Activated CD8-positive, alpha-beta memory T cell treated with anti-CD3 and anti-CD28 coated beads, Interleukin-2, amount 50 U/mL, for 1 hour (primary cell): ENCODE data around the gene CFAP46.
"Not testable (repeated sequence)": the region's sequence is repeated elsewhere in the genome, so short reads cannot be mapped to it uniquely, and the experiment has no call there.

Source experiments
- DNase-seq: peaks from one replicate; pipeline ENCODE4 v3.0.0-alpha.2; 2020; ENCODE audit errors: extremely low read depth

CFAP46 gene

DNA sequence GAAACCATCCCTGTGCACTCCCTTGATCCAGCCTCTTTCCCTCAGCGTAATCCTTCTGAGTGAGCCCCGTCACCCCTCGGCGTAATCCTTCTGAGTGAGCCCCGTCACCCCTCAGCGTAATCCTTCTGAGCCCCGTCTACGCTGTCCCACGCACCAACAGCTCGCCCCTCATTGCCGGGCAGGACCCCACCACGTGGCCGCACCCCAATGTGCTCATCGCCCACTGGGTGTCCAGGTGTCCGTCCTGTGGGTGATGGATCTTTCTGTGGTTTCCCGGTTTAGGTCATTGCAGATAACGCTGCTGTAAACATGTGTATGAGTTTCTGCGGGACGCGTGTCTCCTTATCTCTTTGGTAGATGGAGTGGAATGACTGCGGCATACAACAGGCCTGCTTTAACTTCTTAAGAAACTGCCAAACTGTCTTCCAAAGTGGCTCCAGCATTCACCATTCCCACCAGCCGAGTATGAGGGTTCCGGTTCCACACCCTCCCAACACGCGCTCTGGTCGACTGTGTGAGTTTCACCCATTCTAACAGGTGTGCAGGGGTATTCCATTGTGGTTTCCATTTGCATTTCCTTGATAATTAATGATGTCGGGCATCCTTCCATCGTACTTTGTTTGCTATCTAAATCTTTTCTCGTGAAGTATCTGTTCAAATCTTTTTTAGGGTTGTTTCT is 114.4 kb downstream of the CFAP46 start:
- DNase-seq = no peak

DNA sequence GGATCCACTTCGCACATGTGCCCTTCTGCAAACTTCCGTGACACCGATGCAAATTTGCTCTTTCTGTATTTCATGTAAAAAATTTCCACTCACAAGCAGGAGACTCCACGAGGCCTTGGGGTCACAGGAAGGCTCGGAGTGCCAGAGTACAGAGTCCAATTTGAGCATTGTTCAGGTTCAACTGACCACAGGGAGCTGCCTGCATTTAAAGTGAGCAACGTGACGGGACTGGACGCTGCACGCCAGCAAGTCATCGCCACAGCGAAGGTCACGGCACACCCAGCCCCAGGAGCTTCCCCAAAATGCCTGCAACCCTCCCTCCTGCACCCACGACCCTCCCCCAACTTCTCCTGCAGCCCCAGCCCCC is 115.0 kb downstream of the CFAP46 start:
- no peak for DNase-seq

DNA sequence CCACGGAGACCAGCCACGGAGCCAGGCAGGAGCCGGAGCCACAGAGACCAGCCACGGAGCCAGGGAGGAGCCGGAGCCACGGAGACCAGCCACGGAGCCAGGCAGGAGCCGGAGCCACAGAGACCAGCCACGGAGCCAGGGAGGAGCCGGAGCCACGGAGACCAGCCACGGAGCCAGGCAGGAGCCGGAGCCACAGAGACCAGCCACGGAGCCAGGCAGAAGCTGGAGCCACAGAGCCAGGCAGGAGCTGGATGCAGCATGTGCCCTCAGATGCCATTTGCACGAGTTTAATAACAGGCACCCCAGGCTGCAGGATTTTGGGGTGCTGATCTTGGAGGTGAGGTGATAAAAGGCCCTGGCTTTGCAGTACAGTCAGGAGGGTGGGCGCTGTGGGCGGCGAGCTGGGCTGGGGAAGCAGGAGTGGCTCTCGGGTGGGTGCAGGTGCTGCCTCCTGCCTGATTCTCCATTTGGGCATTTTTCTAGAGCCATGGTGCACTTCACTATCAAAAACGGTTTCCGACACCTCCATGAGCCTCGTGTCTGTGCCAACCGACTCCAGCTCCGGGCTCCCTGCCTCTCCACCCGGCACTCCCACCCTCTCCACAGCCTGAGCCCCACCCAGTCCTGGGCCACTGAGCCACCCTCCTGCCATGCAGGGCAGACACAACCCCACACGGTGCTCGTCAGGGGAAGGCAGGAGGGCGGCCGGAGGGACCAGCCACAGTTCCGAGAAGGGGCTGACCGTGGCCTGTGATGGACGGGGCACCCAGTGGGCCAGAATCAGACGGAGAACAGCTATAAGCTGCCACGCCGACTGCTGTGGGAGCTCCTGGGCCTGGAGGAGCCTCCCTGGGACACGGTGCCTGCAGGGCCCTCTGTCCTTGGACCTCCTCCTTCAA is 115.6 kb downstream of the CFAP46 start:
- DNase-seq = no peak

DNA sequence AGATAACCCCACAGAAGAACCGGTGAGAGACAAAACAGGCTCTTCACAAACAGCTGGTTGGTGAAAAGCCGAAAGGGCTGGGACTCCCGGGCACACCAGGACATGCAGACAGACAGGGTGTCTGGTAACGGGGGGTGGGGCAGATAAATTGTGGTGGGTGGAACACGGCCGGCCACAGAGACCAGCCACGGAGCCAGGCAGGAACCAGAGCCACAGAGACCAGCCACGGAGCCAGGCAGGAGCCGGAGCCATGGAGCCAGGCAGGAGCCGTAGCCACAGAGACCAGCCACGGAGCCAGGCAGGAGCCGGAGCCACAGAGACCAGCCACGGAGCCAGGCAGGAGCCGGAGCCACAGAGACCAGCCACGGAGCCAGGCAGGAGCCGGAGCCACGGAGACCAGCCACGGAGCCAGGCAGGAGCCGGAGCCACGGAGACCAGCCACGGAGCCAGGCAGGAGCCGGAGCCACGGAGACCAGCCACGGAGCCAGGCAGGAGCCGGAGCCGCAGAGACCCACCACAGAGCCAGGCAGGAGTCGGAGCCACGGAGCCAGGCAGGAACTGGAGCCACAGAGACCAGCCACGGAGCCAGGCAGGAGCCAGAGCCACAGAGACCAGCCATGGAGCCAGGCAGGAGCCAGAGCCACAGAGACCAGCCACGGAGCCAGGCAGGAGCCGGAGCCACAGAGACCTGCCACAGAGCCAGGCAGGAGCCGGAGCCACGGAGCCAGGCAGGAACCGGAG is 116.4 kb downstream of the CFAP46 start:
- DNase-seq = not testable (repeated sequence)

DNA sequence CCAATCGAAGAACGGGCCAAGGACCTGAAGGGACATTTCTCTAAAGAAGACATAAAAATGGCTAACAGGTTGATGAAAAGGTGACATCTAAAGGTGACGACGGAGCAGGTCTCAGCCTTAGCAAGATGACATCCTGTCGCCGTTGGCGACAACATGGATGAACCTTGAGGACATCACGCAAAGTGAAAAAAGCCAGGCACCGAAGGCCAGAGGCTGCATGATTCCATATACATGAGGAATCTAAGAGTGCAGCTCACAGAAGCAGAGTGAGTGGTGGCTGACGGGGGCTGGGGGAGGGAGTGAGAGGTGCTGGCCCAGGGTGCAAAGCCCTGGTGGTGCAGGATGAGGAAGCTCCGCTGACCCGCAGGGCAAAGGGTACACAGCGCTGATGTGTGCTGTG is 122.3 kb downstream of the CFAP46 start:
- no peak for DNase-seq

DNA sequence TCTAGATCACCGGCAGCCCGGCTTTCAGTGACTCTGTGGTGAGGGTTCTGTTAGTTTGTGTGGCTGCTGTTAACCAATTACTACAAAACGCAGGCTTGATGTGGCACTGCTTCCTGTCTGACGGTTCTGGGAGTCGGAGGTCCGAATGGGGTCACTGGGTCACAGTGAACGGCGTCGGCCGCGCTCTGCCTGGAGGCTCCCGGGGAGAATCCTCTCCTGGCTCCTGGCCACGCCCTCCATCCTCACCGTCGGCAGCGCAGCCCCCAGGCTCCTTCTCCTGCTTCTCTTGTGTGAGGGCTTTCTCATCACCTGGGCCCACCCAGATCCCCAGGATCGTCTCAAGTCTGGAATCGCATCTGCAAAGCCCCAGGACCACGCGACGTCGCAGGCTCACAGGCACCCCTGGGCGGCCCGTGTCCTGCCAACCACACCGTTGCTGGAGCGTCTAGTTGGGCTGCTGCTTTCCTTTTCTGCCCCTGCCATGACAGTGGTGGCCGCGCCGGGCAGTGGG is 124.6 kb downstream of the CFAP46 start:
- no peak for DNase-seq

DNA sequence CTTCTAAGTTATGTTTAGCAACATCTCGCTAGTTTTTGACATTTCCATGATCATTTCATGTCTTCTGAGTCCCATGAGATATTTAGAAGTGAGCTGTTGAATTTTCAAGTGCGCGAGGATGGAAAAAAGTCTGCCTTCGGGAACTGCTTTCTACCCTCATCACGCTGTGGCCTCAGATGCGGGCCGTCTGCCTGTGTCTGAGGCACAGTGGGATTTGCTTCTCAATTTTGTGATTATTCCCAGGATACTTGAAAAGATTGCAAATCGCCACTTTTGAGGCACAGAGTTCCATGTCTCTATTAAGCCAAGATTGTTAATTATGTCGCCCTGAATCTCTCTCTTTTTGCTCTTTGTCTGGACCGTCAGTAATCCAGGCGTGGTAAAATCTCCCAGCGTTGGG is 125.7 kb downstream of the CFAP46 start:
- DNase-seq = no peak

DNA sequence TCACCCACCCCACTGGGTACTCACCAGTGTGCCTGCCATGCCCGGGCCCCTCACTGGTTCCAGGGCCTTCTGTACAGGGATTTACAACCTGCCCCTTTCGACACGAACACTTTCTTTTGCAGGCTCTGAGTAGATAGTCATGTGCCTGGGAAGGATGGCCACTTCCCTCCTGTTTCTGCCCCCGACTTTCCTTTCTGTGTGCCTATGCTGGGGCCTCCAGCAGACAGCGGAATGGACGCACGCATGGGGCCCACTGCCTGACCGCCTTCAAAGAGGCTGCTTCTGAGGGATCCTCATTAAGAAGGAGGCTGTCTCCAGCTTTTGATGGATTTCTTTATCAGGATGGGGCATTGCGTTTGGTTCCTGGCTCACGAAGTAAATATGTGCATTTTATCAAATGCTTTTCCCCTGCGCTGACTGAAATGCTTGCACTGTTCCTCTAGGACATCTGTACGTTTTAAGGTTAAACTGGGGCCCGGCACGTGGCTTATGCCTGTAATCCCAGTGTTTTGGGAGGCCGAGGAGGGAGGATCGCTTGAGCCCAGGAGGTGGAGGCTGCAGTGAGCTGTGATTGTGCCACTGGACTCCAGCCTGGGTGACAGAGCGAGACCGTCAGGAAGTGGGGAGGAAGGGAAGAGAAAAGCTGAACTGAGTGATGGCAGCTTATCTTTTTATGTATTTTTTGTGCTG is 127.1 kb downstream of the CFAP46 start:
- no peak for DNase-seq

DNA sequence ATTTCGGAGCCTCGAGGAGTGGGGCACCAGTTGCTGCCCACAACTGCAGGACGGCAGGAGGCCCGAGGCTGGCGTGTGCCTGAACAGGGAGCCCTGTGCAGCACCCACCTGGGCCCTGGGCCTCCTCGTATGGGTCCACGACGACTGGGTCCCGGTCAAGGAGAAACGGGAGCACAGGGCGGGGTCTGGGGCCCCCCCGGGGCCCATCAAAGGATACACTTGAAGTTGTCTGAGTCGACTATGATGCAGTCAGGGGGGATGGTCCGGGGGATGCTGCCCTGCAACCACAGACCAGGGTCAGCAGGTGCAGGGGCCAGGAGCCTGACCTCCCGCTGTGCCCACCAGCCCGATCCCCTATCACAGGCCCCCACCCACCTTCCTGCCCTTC is 127.9 kb downstream of the CFAP46 start:
- DNase-seq = no peak

DNA sequence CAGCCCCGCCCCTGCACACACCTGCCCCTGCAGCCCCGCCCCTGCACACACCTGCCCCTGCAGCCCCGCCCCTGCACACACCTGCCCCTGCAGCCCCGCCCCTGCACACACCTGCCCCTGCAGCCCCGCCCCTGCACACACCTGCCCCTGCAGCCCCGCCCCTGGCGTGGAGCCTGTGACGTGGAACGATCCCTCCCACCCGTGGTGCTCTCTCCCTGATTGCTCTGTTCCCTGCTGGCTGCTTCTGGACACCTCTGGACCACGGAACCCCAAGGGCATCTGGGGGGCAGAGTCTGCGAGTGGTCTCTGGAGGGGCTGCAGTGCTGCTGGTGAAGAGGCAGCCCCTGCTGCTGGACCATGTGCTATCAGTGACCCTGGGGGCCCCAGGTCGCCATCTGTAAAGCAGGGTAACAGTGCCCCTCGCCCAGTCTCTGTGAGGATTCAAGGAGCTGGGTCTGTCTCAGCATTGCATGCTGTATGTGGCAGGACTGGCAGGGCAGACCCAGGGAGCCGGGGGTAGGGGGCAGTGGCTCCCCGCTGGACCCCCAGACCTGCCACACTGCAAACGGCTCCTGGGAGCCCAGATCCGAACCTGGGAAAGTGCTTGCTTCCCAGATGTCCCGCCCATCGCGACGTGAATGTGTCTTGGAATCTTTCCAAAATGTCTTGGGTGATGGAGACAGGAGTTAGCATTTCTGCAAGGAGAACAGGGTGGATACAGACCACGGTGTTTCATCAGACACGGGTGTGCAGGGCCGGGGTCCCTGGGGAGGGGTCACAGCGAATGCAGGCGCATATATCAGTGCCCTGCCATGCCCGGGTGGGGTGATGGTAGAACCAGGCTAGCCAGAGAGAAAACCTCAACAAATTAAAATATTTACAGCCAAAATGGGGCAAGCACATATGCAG is 128.6 kb downstream of the CFAP46 start:
- DNase-seq = no peak

DNA sequence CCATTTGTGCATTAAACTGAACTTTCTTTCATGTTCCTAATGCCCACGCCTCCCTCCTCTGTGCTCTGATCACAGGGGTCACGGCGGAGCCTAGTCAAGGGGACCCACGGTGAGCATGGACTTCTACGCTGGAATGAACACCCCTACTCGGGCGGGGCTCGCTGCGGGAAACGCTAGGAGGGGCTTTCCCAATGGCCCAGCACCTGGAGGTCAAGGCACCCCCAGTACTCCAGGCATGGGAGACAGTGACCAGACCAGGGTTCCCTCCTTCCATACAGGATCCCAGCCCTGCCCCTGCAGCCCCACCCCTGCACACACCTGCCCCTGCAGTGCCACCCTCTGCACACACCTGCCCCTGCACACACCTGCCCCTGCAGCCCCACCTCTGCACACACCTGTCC is 129.4 kb downstream of the CFAP46 start:
- DNase-seq = no peak

DNA sequence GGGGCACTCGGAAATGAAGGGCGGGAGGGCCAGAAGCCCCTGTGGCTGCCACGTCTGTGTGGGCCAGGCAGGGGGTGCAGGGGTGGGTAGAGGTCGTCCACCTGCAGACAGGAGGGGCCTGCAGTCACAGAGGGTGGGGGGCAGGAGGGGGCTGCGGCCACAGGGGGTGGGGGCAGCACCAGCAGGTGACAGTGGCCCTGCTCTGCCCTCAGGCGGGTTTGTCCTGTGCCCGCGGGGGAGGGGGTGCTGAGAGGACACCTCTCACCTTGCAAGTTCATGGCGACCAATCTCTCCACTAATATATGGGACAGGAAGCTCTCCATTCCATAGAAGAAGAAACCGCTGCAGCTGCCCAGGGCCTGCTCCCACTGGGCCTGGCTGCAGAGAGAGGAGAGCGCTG is 129.8 kb downstream of the CFAP46 start:
- DNase-seq = no peak

DNA sequence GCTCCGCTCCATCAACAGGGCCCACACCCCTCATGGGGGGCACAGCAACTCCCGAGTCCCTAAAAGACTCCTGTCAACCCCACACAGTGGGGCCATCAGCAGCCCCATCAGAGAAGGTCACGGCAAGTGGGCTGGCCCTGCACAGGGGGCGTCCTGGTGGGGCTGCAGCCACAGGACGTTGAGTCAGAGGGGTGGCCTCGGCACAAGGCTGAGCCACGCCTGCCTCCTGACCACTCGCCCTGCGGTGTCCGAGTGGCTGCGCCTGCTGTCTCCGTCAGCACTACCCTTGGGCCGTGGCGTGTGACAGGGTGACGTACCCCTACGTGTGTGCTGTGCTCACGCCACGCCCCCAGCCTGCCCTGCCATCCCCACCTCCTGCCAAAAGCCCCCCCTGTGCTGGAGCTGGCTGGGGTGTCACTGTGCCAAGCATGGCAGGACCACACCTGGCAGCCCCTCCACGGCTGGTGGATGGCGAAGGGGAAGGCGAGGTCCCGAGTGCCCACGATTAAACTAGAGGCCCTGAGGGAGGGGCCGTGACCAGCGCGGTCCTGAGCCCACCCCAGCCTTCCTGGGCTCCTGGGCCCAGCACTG is 130.4 kb downstream of the CFAP46 start:
- DNase-seq = no peak

DNA sequence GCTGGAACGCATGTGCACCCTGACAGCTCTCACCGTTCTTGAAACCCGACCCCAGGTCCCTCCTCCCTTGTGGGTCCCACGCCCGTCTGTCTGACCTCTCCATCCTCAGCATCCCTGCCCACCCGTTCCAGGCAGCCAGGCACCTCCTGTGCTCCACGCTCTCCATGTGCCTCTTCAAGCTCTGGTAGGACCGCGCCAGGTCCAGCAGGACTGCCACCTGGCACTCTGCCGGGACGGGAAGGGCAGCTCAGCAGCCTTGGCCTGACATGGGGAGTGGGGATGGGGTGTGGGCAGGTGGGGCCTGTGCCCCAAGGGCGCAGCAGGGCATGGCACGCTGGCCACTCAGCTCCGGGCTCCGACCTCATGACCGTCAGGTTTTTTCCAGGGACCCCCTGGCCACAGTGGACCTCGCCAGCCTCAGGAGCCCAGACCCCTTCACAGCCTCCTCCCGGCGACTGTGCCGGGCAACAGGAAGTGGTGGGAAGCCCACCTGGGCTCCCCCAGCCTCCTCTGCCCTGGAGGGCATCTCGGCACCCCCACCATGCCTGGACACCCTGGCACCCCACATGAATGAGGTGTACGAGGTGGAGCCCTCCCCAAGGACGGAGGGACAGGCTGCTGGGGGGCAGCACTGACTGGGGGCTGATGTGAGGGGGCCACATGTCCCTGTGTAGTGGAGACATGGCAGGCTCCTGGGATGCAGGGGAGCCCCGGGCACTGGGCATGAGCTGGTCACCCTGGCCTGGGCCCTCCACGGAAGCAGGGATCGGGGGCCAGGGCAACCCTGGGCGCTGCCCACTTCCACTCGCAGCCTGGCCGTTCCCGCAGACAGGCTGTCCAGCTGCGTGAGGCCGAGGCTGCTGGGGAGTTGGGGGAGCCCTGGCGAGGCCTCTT is 131.3 kb downstream of the CFAP46 start:
- DNase-seq = no peak

DNA sequence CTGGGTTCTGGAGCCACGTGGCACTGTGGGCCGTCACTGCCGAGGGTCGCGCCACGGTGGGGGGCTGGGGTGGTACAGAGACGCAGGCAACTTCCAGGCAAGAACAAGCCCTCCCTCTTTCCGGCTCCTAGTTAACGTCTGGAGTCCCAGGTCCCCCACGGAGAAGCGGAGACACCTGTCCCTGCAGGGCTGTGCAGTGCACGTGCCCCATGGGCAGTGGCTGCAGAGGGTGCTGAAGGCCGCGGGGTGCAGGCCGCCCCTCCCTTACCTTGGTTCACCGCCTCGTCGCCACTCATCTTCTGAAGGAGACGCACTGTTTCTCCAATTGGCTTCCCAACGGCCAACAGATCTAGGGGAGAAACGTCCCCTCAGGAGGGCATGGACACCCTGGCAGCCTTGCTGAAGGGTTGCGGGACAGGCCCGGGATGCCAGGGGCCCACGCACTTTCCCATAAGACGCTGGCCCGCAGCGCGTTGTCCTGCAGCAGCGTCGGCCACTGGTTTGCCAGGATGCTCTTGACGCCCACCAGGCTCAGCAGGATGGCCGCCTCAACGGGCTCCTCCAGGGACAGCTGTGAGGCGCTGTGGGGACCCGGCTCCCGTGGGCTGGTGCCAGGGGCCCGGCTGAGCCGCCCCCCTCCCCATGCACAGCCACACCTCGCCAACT is 132.1 kb downstream of the CFAP46 start:
- no peak for DNase-seq

DNA sequence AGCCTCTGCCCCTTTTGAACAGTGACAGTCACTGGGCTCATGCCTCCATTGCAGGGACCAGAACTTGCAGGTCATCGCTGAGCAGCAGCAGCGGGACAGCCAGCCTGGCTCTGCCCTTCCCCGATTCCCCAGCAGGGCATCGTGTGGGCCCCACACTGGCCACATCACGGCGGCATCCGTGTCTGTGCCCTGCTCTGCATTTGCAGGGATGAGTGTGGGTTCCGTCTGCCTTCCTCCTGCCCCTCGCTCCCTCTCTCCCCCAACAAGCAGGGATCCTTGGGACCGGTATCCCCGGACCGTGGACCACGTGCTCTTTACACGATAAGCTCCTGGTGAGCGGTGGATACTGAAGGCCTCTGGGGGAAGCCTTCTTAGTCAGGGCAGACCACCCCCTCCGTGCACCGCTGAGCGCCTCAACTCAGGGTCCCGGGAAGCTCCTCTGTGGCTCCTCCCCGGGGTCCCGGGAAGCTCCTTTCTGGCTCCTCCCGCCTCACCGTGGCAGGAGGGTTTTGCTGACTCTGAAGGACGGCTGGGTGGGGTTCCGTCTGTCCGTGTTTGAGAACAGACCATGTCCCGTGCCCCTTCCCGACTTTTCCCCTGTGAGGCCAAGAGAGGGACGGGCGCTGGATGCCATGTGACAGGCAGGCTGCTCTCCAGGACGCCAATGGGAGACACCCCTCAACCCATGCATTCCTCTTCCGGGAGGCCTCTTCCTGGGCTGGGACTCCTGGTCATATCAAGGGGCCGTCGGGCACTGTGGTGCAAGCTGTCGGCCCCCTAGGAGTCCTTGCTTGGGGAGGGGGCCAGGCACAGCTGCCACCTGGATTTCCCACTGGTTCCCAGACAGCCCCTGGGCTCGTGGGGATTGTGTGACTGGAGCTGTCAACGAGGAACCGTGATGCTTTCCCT is 132.9 kb downstream of the CFAP46 start:
- DNase-seq = no peak

DNA sequence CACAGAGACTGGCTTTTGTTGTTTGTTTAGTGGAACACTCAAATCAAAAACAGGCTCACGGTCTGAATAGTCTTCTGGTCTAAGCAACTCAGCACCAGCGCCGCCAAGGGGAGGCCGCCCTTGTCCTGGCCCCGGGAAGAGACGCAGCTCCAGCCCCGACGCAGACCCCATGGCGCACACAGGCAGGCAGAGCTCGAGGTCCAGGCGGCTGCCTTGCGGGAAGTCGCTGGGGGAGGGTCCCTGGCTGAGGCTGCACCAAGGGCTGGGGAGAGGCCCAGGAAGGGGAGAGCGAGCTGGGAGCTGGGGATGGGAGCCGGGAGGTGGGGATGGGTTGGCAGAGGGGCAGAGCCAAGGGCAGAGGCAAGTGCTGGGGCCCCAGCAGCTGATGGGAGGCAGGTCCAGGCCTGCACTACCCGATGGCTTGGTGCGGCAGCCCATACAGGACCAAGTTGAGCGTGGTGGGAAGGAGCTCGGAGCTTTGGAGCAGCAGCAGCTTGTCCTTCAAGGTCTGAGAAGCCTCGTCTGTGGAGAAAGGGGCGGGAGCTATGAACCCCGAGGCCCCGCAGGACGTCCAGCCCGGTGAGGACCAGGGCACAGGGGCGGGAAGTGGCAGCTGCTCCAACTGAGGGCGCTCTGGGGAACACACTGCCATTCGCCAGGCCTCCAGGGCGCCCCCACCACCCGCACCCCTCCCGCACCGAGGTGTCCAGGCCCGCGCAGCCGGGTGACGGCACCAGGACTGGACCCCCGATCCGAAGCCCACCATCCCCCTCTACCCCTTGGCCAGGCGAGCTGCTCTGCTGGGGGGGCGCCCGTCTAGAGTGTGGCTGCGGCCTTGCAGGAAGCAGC is 133.8 kb downstream of the CFAP46 start:
- no peak for DNase-seq
